Glutamatergic neuron (in vitro differentiated cells): ENCODE data around the gene DCBLD1. TPM values are rescaled to one million over a fixed set of nuclear protein-coding genes. Genes with fewer than 3 reads are reported as not detected.
"Not testable (repeated sequence)": the region's sequence is repeated elsewhere in the genome, so short reads cannot be mapped to it uniquely, and the experiment has no call there.

Source experiments
- DNase-seq: peaks from one replicate; pipeline ENCODE4 v3.0.0; 2022
- H3K27ac Mint-ChIP-seq: one replicate; pipeline ENCODE4 v1.8.0; 2020; ENCODE audit warnings: mild to moderate bottlenecking, mixed read lengths, inconsistent platforms; ENCODE audit not compliant: unreplicated experiment
- H3K27me3 Mint-ChIP-seq: one replicate; pipeline ENCODE4 v1.8.0; 2020; ENCODE audit warnings: mild to moderate bottlenecking, moderate library complexity, mixed read lengths, inconsistent platforms; ENCODE audit not compliant: unreplicated experiment
- H3K36me3 Mint-ChIP-seq: one replicate; pipeline ENCODE4 v1.8.0; 2020; ENCODE audit warnings: mild to moderate bottlenecking, mixed read lengths, inconsistent platforms; ENCODE audit not compliant: unreplicated experiment
- H3K4me1 Mint-ChIP-seq: one replicate; pipeline ENCODE4 v1.8.0; 2020; ENCODE audit warnings: mild to moderate bottlenecking, low read depth, mixed read lengths, inconsistent platforms; ENCODE audit not compliant: unreplicated experiment
- H3K4me3 Mint-ChIP-seq: one replicate; pipeline ENCODE4 v1.8.0; 2020; ENCODE audit warnings: mild to moderate bottlenecking, mixed read lengths, inconsistent platforms; ENCODE audit not compliant: unreplicated experiment
- H3K9me3 Mint-ChIP-seq: one replicate; pipeline ENCODE4 v1.8.0; 2020; ENCODE audit warnings: mild to moderate bottlenecking, moderate library complexity, mixed read lengths, inconsistent platforms; ENCODE audit not compliant: unreplicated experiment
- total RNA-seq: library from RNA; stranded (reverse); fragmentation: NEBNext Ultra II Directional; extraction: Animal tissue kit (Norgen Biotek cat#: 25700); gene quantifications from one replicate; pipeline ENCODE4 v1.2.1, GENCODE V29; 2021; ENCODE audit not compliant: unreplicated experiment
- TF ChIP-seq, protein P1 (sequence below): fragments of 200-600 bp; sonication (generic); IDR thresholded peaks from one replicate; pipeline ENCODE4 v1.5.0; 2021; ENCODE audit not compliant: partially characterized antibody, unreplicated experiment

The DCBLD1 gene
- total RNA-seq, 1 donor from 2014 or later = 25.1 TPM

- no peak for DNase-seq
- Mint-ChIP-seq H3K9me3 (no peaks in the 10 kb centered on the region), H3K4me1 (peaks cover 1% of the 10 kb centered on the region), H3K36me3 (no peaks in the 10 kb centered on the region), H3K27ac (no peak overlapping the region), H3K27me3 (no peaks in the 10 kb centered on the region), H3K4me3 (no peak overlapping the region)
- TF ChIP-seq, protein P1, sequence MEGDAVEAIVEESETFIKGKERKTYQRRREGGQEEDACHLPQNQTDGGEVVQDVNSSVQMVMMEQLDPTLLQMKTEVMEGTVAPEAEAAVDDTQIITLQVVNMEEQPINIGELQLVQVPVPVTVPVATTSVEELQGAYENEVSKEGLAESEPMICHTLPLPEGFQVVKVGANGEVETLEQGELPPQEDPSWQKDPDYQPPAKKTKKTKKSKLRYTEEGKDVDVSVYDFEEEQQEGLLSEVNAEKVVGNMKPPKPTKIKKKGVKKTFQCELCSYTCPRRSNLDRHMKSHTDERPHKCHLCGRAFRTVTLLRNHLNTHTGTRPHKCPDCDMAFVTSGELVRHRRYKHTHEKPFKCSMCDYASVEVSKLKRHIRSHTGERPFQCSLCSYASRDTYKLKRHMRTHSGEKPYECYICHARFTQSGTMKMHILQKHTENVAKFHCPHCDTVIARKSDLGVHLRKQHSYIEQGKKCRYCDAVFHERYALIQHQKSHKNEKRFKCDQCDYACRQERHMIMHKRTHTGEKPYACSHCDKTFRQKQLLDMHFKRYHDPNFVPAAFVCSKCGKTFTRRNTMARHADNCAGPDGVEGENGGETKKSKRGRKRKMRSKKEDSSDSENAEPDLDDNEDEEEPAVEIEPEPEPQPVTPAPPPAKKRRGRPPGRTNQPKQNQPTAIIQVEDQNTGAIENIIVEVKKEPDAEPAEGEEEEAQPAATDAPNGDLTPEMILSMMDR = no peak
Observed at GRCh38 chr6:117465691-117466090, 16.8 kb upstream of the DCBLD1 start.

DNA sequence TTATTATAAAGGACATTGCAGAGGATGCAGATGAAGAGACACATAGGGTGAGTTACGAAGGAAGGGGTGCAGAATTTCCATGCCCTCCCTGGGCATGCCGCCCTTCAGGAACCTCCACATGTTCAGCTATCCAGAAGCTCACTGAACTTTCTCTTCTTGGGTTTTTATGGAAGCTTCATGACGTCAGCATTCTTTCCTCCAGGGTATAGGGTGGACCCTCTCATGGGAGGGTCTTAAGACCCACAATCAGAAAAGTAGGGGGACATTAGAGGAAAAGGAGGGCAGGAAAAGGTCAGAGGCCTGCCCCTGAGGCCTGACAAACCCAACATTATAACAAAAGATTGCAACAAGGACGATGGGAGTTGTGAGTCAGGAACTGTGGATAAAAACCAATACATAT, 14.6 kb upstream of the DCBLD1 start:
- no peak for DNase-seq
- Mint-ChIP-seq H3K36me3 (no peaks in the 10 kb centered on the region), H3K4me3 (no peak overlapping the region), H3K27me3 (no peaks in the 10 kb centered on the region), H3K4me1 (peaks cover 1% of the 10 kb centered on the region), H3K27ac (no peak overlapping the region), H3K9me3 (no peaks in the 10 kb centered on the region)
- TF ChIP-seq, protein P1 = no peak

- H3K4me1 Mint-ChIP-seq, H3K27me3 Mint-ChIP-seq, H3K36me3 Mint-ChIP-seq, H3K27ac Mint-ChIP-seq, DNase-seq, H3K9me3 Mint-ChIP-seq, H3K4me3 Mint-ChIP-seq: not testable (repeated sequence)
Observed at GRCh38 chr6:117468527-117468926, 13.9 kb upstream of the DCBLD1 start.

DNA sequence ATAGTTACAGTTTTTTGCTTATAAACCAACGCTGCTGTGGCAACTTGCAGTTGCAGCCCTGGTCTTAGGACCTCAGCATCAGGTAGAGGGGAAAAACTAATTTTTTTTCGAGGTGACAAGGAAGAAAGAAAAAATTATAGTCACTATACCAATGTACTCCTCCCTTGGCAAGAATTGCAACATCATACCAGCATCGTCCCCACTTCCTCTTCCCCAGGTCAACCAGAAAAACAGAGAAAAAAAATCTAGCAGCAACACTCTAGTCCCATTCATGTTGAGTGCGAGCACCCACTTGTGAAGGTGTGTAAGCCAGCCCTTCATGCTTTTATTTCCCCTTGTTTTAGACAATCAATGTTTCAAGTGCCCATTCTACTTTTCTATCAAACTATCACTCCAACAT, 13.1 kb upstream of the DCBLD1 start:
- no peak overlapping the region for H3K27ac Mint-ChIP-seq
- peaks cover 3% of the 10 kb centered on the region for H3K9me3 Mint-ChIP-seq
- H3K27me3 Mint-ChIP-seq = no peaks in the 10 kb centered on the region
- DNase-seq = no peak
- H3K4me3 Mint-ChIP-seq = no peak overlapping the region
- TF ChIP-seq, protein P1 = no peak
- peaks cover 1% of the 10 kb centered on the region for H3K4me1 Mint-ChIP-seq
- no peaks in the 10 kb centered on the region for H3K36me3 Mint-ChIP-seq

DNA sequence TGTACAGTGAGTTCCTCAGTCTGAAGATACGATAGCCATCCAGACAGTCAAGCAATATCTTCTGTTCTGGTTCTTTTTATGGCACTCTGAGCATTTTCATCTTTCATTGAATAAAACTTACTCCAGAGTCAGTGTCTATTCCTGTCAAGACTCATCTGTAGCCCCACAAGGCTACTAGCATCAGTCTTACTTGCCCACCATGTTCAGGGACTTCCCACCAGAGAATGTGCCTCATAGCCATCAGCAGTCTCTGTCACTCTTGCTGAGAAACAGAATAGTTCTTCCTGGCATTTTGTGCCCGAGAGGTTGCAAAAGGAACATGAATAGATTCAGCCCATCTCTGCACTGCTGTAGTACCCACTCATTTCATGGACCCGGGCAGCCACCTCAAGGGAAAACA, 12.7 kb upstream of the DCBLD1 start:
- H3K27me3 Mint-ChIP-seq = no peaks in the 10 kb centered on the region

More for the DNA sequence above, 12.7 kb upstream of the DCBLD1 start:
- TF ChIP-seq, protein P1 = no peak
- no peak for DNase-seq
- Mint-ChIP-seq H3K27ac (no peak overlapping the region), H3K9me3 (peaks cover 3% of the 10 kb centered on the region), H3K36me3 (no peaks in the 10 kb centered on the region), H3K4me3 (no peak overlapping the region), H3K4me1 (peaks cover 1% of the 10 kb centered on the region)
